ENCODE data around the gene DLX6. TPM values are rescaled to one million over a fixed set of nuclear protein-coding genes. Genes with fewer than 3 reads are reported as not detected.

The DLX6 gene
- total RNA-seq, 1 experiment from 2014 or later: not detected

DNA sequence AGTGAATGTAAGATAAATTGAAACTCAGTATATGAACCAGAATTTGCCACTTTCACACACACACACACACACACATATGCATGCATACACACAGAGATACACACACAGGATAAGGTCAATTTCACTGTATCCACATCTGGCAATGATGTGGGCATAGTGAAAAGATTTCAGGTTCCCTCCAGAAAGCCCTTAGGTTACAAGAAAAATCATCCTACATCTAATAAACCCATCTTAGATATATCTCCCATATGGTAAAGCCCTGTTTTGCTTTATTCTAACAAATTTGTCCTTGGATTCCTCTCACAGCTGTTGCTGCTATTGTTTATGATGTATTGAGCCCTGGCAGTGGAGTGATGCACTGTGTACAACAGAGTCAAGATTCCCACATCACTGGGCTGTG lies 27.9 kb upstream of the DLX6 start:
- no peaks in the 10 kb centered on the region for H3K36me3 ChIP-seq (ENCODE audit: control insufficient read depth in 1 of 2, insufficient read depth in 2 of 2, low read length in 2 of 2)
- ATAC-seq: no peak
- ChIA-PET RAD21 (ENCODE audit: low non-redundant PET in 1 of 2, low total read pairs in 2 of 2, uncharacterized antibody in 2 of 2, unreplicated experiment in 2 of 2) (no interaction called here), POLR2A (no interaction called here), CTCF (no interaction called here)
- intact Hi-C loops (cut with micrococcal nuclease): no loop called here
- no peaks in the 10 kb centered on the region for H3K9me2 ChIP-seq (ENCODE audit: insufficient read depth)
- no peak overlapping the region for H3K4me3 ChIP-seq (replicated peaks in 1 of 2; ENCODE audit: low read depth in 1 of 2, low read length in 2 of 2)
- TF ChIP-seq EZH2phosphoT487 (IDR thresholded peaks at IDR 0.05; ENCODE audit: borderline replicate concordance): no peak
- TF ChIP-seq MAX (IDR thresholded peaks at IDR 0.05): no peak
- TF ChIP-seq CBX3 (IDR thresholded peaks at IDR 0.05; ENCODE audit: low read depth): no peak
- no peak for TF ChIP-seq EGR1 (IDR thresholded peaks at IDR 0.05; ENCODE audit: low read depth)
- TF ChIP-seq CEBPB (IDR thresholded peaks at IDR 0.05; ENCODE audit: low read depth): no peak
- no peak for TF ChIP-seq POLR2AphosphoS5 (IDR thresholded peaks at IDR 0.05; ENCODE audit: low read depth, low read length)
- no peak for TF ChIP-seq FOSL1 (IDR thresholded peaks at IDR 0.05; ENCODE audit: low read depth)
- TF ChIP-seq, protein P1, sequence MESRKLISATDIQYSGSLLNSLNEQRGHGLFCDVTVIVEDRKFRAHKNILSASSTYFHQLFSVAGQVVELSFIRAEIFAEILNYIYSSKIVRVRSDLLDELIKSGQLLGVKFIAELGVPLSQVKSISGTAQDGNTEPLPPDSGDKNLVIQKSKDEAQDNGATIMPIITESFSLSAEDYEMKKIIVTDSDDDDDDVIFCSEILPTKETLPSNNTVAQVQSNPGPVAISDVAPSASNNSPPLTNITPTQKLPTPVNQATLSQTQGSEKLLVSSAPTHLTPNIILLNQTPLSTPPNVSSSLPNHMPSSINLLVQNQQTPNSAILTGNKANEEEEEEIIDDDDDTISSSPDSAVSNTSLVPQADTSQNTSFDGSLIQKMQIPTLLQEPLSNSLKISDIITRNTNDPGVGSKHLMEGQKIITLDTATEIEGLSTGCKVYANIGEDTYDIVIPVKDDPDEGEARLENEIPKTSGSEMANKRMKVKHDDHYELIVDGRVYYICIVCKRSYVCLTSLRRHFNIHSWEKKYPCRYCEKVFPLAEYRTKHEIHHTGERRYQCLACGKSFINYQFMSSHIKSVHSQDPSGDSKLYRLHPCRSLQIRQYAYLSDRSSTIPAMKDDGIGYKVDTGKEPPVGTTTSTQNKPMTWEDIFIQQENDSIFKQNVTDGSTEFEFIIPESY (IDR thresholded peaks at IDR 0.05; ENCODE audit: extremely low read depth, insufficient replicate concordance, low read length): no peak
- no peak for TF ChIP-seq ZNF274 (IDR thresholded peaks at IDR 0.05; ENCODE audit: low read depth, low read length)
- TF ChIP-seq POLR2A (IDR thresholded peaks at IDR 0.05; ENCODE audit: borderline replicate concordance, extremely low read depth, insufficient read depth, insufficient read length): no peak
- TF ChIP-seq RAD21 (IDR thresholded peaks at IDR 0.05; ENCODE audit: low read depth): no peak
- TF ChIP-seq TCF7L2 (IDR thresholded peaks at IDR 0.05; ENCODE audit: borderline replicate concordance, extremely low read depth, insufficient read depth, insufficient read length): no peak
- no peak overlapping the region for H3K4me2 ChIP-seq (ENCODE audit: low read length)
- no TSS peak for BruUV-seq (replicated peaks)
- H4K20me1 ChIP-seq (ENCODE audit: insufficient read depth): no peaks in the 10 kb centered on the region
- no peak for DNase-seq (ENCODE audit: low read depth, low spot score)
- no peak overlapping the region for H3K27ac ChIP-seq (ENCODE audit: low read depth, low read length)
- H3K4me1 ChIP-seq (ENCODE audit: control insufficient read depth in 1 of 2, insufficient read depth in 2 of 2, low read length in 2 of 2): no peaks in the 10 kb centered on the region
- H3K9ac ChIP-seq (ENCODE audit: low read length): no peak overlapping the region
- H3K9me3 ChIP-seq (ENCODE audit: control insufficient read depth in 1 of 2, insufficient read depth in 1 of 2, low read depth in 1 of 2, low read length in 2 of 2): no peaks in the 10 kb centered on the region
- peaks cover 48% of the 10 kb centered on the region for H3K27me3 ChIP-seq (ENCODE audit: insufficient read depth, low read length)
- H2AFZ ChIP-seq (ENCODE audit: low read depth, low read length, poor library complexity, severe bottlenecking): no peak overlapping the region
- no peaks in the 10 kb centered on the region for H3K79me2 ChIP-seq (ENCODE audit: insufficient read depth, low read length)
